ENCODE results near the gene C1orf122.

C1orf122 gene

GRCh38 chr1:37831109-37831508 lies 23.5 kb downstream of the C1orf122 start:
- no peak overlapping the region for H3K27ac ChIP-seq (ENCODE audit: low read length)
- no peak overlapping the region for H3K9ac ChIP-seq (ENCODE audit: low read length)
- no peaks in the 10 kb centered on the region for H4K20me1 ChIP-seq (ENCODE audit: insufficient read depth, low read length)
- TF ChIP-seq CTCF (IDR thresholded peaks at IDR 0.05; ENCODE audit: low read length) (no peak), EZH2 (optimal IDR thresholded peaks at IDR 0.05; ENCODE audit: low read depth, low read length) (no peak), EZH2phosphoT487 (IDR thresholded peaks at IDR 0.05; ENCODE audit: low read length) (no peak)
- no peak overlapping the region for H3K4me3 ChIP-seq (ENCODE audit: low read length)
- H3K36me3 ChIP-seq (replicated peaks; ENCODE audit: insufficient read depth, low read length), result no peaks in the 10 kb centered on the region; the same call in 1 of the 2 replicates
- no peak for DNase-seq
- H2AFZ ChIP-seq (ENCODE audit: low read length), result no peak overlapping the region
- no peaks in the 10 kb centered on the region for H3K27me3 ChIP-seq (replicated peaks; ENCODE audit: insufficient read depth, low read length)
- H3K4me2 ChIP-seq (ENCODE audit: low read depth, low read length), result no peak overlapping the region
- H3K9me3 ChIP-seq (replicated peaks; ENCODE audit: insufficient read depth, low read length), result no peaks in the 10 kb centered on the region
- H3F3A ChIP-seq (ENCODE audit: insufficient read depth, low read length), result no peaks in the 10 kb centered on the region
- H3K4me1 ChIP-seq (ENCODE audit: low read length), result no peaks in the 10 kb centered on the region
- H3K9me2 ChIP-seq (replicated peaks; ENCODE audit: insufficient read depth, low read length), result no peaks in the 10 kb centered on the region
- no peaks in the 10 kb centered on the region for H3K79me2 ChIP-seq (ENCODE audit: low read length)

GRCh38 chr1:37831809-37832208 lies 24.2 kb downstream of the C1orf122 start:
- H3K36me3 ChIP-seq (replicated peaks; ENCODE audit: insufficient read depth, low read length), result no peaks in the 10 kb centered on the region; the same call in 1 of the 2 replicates
- no peaks in the 10 kb centered on the region for H4K20me1 ChIP-seq (ENCODE audit: insufficient read depth, low read length)
- H3K4me2 ChIP-seq (ENCODE audit: low read depth, low read length), result no peak overlapping the region
- TF ChIP-seq CTCF (IDR thresholded peaks at IDR 0.05; ENCODE audit: low read length), result no peak
- no peak for TF ChIP-seq EZH2 (optimal IDR thresholded peaks at IDR 0.05; ENCODE audit: low read depth, low read length)
- TF ChIP-seq EZH2phosphoT487 (IDR thresholded peaks at IDR 0.05; ENCODE audit: low read length), result no peak
- H3K9ac ChIP-seq (ENCODE audit: low read length), result no peak overlapping the region
- H3K27me3 ChIP-seq (replicated peaks; ENCODE audit: insufficient read depth, low read length), result no peaks in the 10 kb centered on the region
- no peaks in the 10 kb centered on the region for H3F3A ChIP-seq (ENCODE audit: insufficient read depth, low read length)
- no peaks in the 10 kb centered on the region for H3K79me2 ChIP-seq (ENCODE audit: low read length)
- H3K4me3 ChIP-seq (ENCODE audit: low read length), result no peak overlapping the region
- no peaks in the 10 kb centered on the region for H3K9me2 ChIP-seq (replicated peaks; ENCODE audit: insufficient read depth, low read length)
- no peaks in the 10 kb centered on the region for H3K9me3 ChIP-seq (replicated peaks; ENCODE audit: insufficient read depth, low read length)
- no peak for DNase-seq
- no peak overlapping the region for H3K27ac ChIP-seq (ENCODE audit: low read length)
- H2AFZ ChIP-seq (ENCODE audit: low read length), result no peak overlapping the region
- H3K4me1 ChIP-seq (ENCODE audit: low read length), result no peaks in the 10 kb centered on the region

- Histone ChIP-seq H3K27ac (ENCODE audit: low read length) (no peak overlapping the region), H2AFZ (ENCODE audit: low read length) (no peak overlapping the region), H3K27me3 (replicated peaks; ENCODE audit: insufficient read depth, low read length) (no peaks in the 10 kb centered on the region), H3F3A (ENCODE audit: insufficient read depth, low read length) (peaks cover 10% of the 10 kb centered on the region), H3K9me3 (replicated peaks; ENCODE audit: insufficient read depth, low read length) (no peaks in the 10 kb centered on the region), H3K79me2 (ENCODE audit: low read length) (peaks cover 13% of the 10 kb centered on the region), H3K36me3 (replicated peaks; ENCODE audit: insufficient read depth, low read length) (no peaks in the 10 kb centered on the region; the same call in 1 of the 2 replicates), H3K4me3 (ENCODE audit: low read length) (no peak overlapping the region), H3K9me2 (replicated peaks; ENCODE audit: insufficient read depth, low read length) (no peaks in the 10 kb centered on the region), H3K9ac (ENCODE audit: low read length) (no peak overlapping the region), H3K4me1 (ENCODE audit: low read length) (peaks cover 18% of the 10 kb centered on the region), H3K4me2 (ENCODE audit: low read depth, low read length) (no peak overlapping the region), H4K20me1 (ENCODE audit: insufficient read depth, low read length) (no peaks in the 10 kb centered on the region)
- TF ChIP-seq CTCF (IDR thresholded peaks at IDR 0.05; ENCODE audit: low read length) (no peak), EZH2phosphoT487 (IDR thresholded peaks at IDR 0.05; ENCODE audit: low read length) (no peak), EZH2 (optimal IDR thresholded peaks at IDR 0.05; ENCODE audit: low read depth, low read length) (no peak)
- DNase-seq, result no peak
Measured at GRCh38 chr1:37836788-37837187, 29.2 kb downstream of the C1orf122 start.
